ENCODE results near the gene TRIOBP. TPM values are rescaled to one million over a fixed set of nuclear protein-coding genes. Genes with fewer than 3 reads are reported as not detected.

Gene TRIOBP
- total and polyA plus RNA-seq, 8 donors = 57.4 to 84.9 (median 71.4) TPM

DNA sequence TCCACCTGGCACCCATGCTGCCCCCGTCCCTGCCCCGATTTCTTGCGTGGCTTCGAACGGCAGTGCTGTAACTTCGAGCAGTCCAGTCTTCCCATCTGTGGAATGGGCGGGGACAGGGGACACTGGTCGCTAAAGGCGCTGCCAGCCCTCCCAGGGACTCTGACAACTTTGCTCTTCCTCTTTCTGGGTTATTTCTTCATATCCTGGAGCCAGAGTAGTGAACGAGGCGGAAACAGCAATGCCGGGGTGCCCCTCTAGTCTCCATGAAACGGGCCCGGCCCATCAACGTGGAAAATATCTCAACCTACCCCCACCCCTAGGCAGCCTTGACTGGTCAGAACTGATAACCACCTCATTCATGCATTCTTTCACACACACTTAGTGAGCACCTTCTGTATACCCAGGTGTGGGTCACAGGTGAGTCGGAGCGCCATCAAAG, 42.8 kb downstream of the TRIOBP start:
- ATAC-seq = peak; percentile 32
- intact Hi-C loops (cut with DNase I) = no loop called here
- TF ChIP-seq, protein P1, sequence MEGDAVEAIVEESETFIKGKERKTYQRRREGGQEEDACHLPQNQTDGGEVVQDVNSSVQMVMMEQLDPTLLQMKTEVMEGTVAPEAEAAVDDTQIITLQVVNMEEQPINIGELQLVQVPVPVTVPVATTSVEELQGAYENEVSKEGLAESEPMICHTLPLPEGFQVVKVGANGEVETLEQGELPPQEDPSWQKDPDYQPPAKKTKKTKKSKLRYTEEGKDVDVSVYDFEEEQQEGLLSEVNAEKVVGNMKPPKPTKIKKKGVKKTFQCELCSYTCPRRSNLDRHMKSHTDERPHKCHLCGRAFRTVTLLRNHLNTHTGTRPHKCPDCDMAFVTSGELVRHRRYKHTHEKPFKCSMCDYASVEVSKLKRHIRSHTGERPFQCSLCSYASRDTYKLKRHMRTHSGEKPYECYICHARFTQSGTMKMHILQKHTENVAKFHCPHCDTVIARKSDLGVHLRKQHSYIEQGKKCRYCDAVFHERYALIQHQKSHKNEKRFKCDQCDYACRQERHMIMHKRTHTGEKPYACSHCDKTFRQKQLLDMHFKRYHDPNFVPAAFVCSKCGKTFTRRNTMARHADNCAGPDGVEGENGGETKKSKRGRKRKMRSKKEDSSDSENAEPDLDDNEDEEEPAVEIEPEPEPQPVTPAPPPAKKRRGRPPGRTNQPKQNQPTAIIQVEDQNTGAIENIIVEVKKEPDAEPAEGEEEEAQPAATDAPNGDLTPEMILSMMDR (IDR thresholded peaks at IDR 0.05) = no peak

DNA sequence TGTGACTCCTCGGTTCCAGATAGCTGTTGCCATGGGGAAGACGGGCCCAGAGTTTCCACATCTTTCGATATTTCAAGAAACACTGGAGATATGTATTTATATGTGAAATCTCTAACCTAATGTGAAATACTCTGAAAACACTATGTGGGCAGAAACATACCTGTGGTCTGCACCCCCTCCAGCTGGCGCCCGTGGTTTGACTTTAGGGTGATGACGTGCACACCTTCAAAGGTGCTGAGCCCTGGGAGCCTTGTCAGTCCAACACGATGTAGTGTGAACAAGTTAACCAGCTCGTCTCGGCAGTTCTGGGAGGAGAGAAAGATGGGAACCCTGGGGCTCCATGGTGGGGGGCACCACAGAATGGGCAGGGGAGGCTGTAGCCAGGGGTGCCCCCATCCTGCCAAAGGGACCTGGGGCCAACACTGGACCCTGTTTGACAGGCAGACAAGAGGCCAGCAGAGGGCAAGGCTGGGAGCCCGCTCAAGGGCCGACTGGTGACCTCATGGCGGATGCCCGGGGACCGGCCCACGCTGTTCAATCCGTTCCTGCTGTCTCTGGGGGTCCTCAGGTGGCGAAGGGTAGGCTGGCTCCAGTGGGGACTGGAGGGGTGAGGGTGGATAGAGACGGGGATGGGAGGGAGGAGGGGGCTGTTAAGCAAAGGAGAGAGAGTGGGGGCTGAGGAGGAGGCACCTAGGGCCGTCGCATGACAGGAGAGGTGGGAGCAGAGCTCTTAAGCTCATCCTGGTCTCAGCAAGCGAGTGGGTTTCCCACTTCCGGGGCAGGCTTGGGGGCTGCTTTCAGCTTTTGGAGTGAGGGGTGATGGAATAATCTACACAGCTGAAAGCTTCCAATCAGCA, 43.8 kb downstream of the TRIOBP start:
- H3K36me3 ChIP-seq = no peaks in the 10 kb centered on the region
- peaks cover 18 to 62% of the 10 kb centered on the region in 2 donors for H3K4me1 ChIP-seq
- no peaks in the 10 kb centered on the region for H3K27me3 ChIP-seq
- no peak for DNase-seq
- no peaks in the 10 kb centered on the region for H3K9me3 ChIP-seq
- TF ChIP-seq, protein P1 (IDR thresholded peaks at IDR 0.05) = no peak
- intact Hi-C loops (cut with DNase I) = no loop called here
- peak overlapping the region in 1 of 2 donors; percentile 89 for H3K27ac ChIP-seq
- H3K4me3 ChIP-seq = no peak overlapping the region
- no peak for ATAC-seq

More for the DNA sequence above, 42.8 kb downstream of the TRIOBP start:
- Histone ChIP-seq H3K36me3 (no peaks in the 10 kb centered on the region), H3K27me3 (no peaks in the 10 kb centered on the region), H3K4me1 (peaks cover 18 to 61% of the 10 kb centered on the region in 2 donors), H3K27ac (peak overlapping the region; percentile 2 to 89), H3K4me3 (no peak overlapping the region), H3K9me3 (no peaks in the 10 kb centered on the region)
- peak in 2 of 4 donors; percentile 77 to 91 for DNase-seq

DNA sequence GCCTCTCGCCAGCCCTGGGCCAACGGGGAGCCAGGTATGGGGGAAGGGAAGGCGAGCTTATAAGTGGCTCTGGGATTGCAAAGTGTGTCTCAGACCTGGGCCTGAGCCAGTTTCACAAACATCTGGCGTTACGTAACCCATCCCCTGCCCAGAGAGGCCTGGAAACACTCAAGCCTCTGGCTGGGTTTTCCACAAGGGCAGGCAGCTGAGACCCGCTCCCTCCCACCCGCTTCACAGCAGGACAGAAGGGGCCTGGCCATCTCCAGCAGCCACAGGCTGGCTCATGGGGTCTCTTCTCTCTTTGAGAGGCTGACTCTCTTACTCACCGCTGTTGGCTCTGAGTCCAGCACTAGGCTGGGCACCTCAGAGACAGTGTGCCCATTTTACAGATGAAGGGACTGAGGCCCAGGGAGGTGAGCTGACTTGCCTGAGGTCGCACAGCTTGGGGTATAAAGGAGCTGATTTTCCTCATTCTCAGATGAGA, 44.5 kb downstream of the TRIOBP start:
- ATAC-seq = peak; percentile 49
- Histone ChIP-seq H3K4me3 (no peak overlapping the region), H3K36me3 (no peaks in the 10 kb centered on the region), H3K9me3 (no peaks in the 10 kb centered on the region), H3K4me1 (peaks cover 18 to 62% of the 10 kb centered on the region in 2 donors), H3K27me3 (no peaks in the 10 kb centered on the region), H3K27ac (peak overlapping the region; percentile 53 to 89)
- intact Hi-C loops (cut with DNase I) = no loop called here
- TF ChIP-seq, protein P1 (IDR thresholded peaks at IDR 0.05) = no peak
- DNase-seq = peak in 3 of 4 donors; percentile 88 to 97 (median 96)

DNA sequence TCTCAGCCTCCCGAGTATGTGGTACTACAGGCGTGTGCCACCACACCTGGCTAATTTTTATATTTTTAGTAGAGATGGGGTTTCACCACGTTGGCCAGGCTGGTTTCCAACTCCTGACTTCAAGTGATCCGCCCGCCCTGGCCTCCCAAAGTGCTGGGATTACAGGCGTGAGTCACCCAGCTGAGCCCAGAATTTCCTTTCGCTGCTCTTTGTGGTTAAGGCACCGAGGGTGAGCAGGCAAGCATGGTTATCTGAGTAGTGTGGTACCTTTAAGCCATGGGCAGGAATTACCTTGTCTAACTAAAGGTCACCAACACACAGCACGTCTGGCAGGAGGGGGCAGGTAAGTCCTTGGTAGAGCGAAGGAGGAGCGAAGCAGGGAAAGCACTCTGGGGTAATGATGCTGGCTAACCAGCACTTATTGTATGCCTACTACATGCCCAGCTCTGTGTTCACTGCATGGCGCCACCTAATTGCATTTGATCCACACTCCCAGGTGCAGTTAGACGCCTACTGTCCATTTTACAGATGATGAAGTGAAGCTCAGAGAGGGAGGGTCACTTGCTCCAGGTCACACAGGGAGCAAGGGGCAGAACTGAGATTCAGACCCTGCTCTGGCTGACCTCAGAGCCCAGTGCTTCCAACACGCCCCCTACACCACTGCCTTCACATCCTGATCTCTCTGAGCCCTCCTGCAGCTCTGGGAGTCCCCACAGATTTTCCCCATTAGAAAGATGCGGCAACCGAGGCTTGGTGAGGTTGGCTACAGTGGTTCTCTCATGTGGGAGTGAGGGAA, 45.7 kb downstream of the TRIOBP start:
- DNase-seq = no peak
- Histone ChIP-seq H3K9me3 (no peaks in the 10 kb centered on the region), H3K4me1 (peaks cover 20 to 70% of the 10 kb centered on the region in 2 donors), H3K36me3 (no peaks in the 10 kb centered on the region), H3K27ac (peak overlapping the region in 1 of 2 donors; percentile 48), H3K4me3 (no peak overlapping the region), H3K27me3 (no peaks in the 10 kb centered on the region)
- intact Hi-C loops (cut with DNase I) = no loop called here
- ATAC-seq = peak; percentile 7
- TF ChIP-seq, protein P1 (IDR thresholded peaks at IDR 0.05) = no peak
